Cardiac muscle cell (in vitro differentiated cells and primary cell): ENCODE data around the gene BCL6. TPM values are rescaled to one million over a fixed set of nuclear protein-coding genes. Genes with fewer than 3 reads are reported as not detected.

ENCODE experiments used
- DNase-seq, 2 donors: peaks; one replicate each; pipeline versions ENCODE4 v3.0.0 to v3.0.0-alpha.2; 2010 to 2017; ENCODE audit warnings: low read depth in 1 of 2, low spot score in 1 of 2
- H3K27ac ChIP-seq: fragments of 200-600 bp; sonication (generic); 2 replicates; pipeline ENCODE4 v1.5.1; 2016
- H3K27me3 ChIP-seq: fragments of 200-600 bp; sonication (generic); 2 replicates; pipeline ENCODE4 v1.6.0; 2016; ENCODE audit warnings: control low read depth
- H3K36me3 ChIP-seq: fragments of 200-600 bp; sonication (generic); 2 replicates; pipeline ENCODE4 v1.5.1; 2016; ENCODE audit warnings: control low read depth
- H3K4me1 ChIP-seq: fragments of 200-600 bp; sonication (generic); 2 replicates; pipeline ENCODE4 v1.8.1; 2017; ENCODE audit warnings: low read depth, mild to moderate bottlenecking, mixed run types
- H3K4me3 ChIP-seq: fragments of 200-600 bp; sonication (generic); 2 replicates; pipeline ENCODE4 v1.5.1; 2016; ENCODE audit warnings: mild to moderate bottlenecking
- H3K9me3 ChIP-seq: fragments of 200-600 bp; sonication (generic); 2 replicates; pipeline ENCODE4 v1.5.1; 2017; ENCODE audit warnings: low read depth, mild to moderate bottlenecking, control low read depth
- polyA plus RNA-seq: library from polyadenylated mRNA; unstranded; fragments of >200 nt; fragmentation: Nextera tagmentation; extraction: Ambion mirVana; gene quantifications from 2 replicates; pipeline ENCODE4 v1.2.1, GENCODE V29; 2016
- total RNA-seq: library from RNA; depleted of rRNA; stranded (reverse); fragments of >200 nt; gene quantifications from 2 replicates; pipeline ENCODE4 v1.2.3, GENCODE V29; 2016
- TF ChIP-seq, protein P1 (sequence below): IDR thresholded peaks from 2 replicates; pipeline ENCODE4 v1.5.1; 2012; ENCODE audit warnings: low read depth, mild to moderate bottlenecking, low read length

BCL6 gene
- 5.7 and 12.7 TPM in 2 replicates for total RNA-seq
- polyA plus RNA-seq, result 3.6 and 4.9 TPM in 2 replicates

DNA sequence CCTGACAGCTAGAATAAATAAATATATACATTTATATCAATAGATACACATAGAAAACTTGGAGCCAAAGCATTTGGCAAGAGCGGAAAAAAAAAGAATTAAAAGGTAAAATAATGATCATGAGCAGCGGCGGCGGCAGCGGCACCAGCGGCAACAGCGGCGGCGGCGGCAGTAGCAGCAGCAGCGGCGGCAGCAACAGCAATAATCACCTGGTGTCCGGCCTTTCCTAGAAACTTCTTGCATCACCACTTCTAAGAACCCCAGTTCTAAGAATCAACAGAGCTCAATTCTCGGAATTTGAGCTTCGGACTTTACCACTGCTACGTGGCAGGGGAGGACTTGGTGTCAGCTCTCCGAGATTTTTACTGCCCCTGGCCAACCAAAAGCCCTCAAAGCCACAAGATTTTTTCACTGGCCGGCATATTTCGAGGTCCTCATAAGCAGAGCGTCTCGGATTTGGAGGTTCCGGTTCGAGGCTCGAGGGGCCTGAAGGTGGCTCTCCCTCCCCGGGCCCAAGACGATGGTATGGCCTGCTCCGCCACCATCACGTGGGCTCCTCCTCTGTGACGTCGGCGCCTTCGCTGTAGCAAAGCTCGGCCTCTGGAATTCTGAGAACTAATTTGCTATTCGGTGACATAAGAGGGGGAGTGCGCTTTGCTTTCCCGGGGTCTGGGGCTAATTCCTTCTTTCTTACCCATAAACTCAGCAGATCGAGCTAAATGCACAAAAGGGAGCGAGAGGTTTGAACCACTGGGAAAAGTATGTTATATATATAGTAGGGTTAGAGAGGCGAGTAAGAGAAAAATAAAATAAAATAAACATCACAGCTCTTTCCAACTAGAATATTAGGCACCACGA lies at the start of gene BCL6:
Gene BCL6, minus strand, starts transcription at position 268 of the 858 bp plus-strand sequence. CDS start 11,775 bp downstream, outside the sequence.
- Histone ChIP-seq H3K27me3 (no peaks in the 10 kb centered on the region), H3K4me3 (peak within 1 kb of the TSS; percentile 74), H3K9me3 (no peaks in the 10 kb centered on the region), H3K27ac (peak within 1 kb of the TSS; percentile 98), H3K4me1 (peaks cover 20% of the 10 kb centered on the region), H3K36me3 (no peaks in the 10 kb centered on the region)
- TF ChIP-seq, protein P1, sequence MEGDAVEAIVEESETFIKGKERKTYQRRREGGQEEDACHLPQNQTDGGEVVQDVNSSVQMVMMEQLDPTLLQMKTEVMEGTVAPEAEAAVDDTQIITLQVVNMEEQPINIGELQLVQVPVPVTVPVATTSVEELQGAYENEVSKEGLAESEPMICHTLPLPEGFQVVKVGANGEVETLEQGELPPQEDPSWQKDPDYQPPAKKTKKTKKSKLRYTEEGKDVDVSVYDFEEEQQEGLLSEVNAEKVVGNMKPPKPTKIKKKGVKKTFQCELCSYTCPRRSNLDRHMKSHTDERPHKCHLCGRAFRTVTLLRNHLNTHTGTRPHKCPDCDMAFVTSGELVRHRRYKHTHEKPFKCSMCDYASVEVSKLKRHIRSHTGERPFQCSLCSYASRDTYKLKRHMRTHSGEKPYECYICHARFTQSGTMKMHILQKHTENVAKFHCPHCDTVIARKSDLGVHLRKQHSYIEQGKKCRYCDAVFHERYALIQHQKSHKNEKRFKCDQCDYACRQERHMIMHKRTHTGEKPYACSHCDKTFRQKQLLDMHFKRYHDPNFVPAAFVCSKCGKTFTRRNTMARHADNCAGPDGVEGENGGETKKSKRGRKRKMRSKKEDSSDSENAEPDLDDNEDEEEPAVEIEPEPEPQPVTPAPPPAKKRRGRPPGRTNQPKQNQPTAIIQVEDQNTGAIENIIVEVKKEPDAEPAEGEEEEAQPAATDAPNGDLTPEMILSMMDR, result no peak
- DNase-seq, result peak; percentile 95 to 99

DNA sequence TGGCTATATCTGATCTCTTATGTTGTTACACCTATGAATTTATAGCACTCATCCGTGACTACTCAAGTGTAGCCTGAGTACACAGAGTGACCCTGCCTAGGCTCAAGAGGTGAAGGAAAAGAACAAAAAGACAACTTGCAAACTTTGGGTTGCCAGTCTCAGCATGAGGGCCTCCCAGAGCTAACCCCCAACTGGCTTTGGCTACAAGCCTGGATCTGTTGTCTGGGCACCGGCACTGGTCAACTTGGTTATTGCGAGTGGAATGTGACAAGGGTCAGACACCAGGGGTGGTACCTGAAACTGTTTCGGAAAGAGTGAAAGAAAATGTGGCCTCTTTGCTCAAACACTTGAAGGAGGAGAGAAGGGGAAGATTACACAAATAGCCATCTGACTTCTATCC lies 49.5 kb upstream of the BCL6 start:
- H3K27ac ChIP-seq, result no peak overlapping the region
- H3K9me3 ChIP-seq, result no peaks in the 10 kb centered on the region
- TF ChIP-seq, protein P1, result no peak
- H3K36me3 ChIP-seq, result no peaks in the 10 kb centered on the region
- no peak for DNase-seq
- H3K27me3 ChIP-seq, result no peaks in the 10 kb centered on the region
- no peak overlapping the region for H3K4me3 ChIP-seq
- H3K4me1 ChIP-seq, result no peaks in the 10 kb centered on the region

DNA sequence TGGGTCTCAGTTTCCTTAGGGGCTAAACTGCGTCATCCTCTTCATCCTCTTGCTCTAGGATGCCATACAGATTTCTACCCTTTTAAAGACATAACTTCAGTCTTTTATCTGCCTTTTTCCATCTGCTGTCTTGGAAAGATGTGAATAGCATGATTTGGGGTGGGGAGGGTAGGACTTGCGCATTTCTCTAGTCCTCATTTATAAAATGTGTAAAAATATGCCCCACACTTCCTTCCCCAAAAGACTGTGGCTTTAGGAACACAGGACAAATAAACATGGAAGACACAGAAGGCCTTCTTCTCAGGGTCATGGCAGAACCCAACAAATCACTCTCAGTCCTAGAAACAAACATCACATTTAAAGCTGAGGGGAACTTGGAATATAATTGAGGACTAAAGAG lies 48.4 kb upstream of the BCL6 start:
- TF ChIP-seq, protein P1, result no peak
- no peaks in the 10 kb centered on the region for H3K9me3 ChIP-seq
- no peak overlapping the region for H3K27ac ChIP-seq
- no peaks in the 10 kb centered on the region for H3K27me3 ChIP-seq
- no peaks in the 10 kb centered on the region for H3K36me3 ChIP-seq
- no peak overlapping the region for H3K4me3 ChIP-seq
- no peak for DNase-seq
- no peaks in the 10 kb centered on the region for H3K4me1 ChIP-seq

DNA sequence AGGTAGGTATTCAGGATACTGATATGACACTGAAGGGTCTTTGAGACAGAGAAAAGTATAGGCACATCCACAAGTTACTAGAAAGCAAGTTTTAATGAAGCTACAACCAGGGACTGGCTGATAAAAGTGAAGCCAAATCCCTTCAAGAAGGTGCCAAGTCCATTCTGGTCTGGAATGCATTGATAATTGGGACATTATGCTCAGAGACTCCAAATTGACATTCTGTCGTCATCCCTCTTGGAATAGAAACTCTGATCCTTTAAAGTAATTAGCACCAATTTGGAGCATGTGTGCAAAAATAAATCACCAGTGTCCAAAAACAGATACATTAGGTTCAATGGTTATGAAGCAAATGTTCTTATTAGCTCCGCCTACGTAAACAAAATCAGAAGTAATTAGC lies 47.3 kb upstream of the BCL6 start:
- H3K9me3 ChIP-seq, result no peaks in the 10 kb centered on the region
- no peaks in the 10 kb centered on the region for H3K27me3 ChIP-seq
- H3K36me3 ChIP-seq, result no peaks in the 10 kb centered on the region
- H3K4me1 ChIP-seq, result no peaks in the 10 kb centered on the region
- no peak overlapping the region for H3K4me3 ChIP-seq
- H3K27ac ChIP-seq, result no peak overlapping the region
- TF ChIP-seq, protein P1, result no peak
- no peak for DNase-seq

DNA sequence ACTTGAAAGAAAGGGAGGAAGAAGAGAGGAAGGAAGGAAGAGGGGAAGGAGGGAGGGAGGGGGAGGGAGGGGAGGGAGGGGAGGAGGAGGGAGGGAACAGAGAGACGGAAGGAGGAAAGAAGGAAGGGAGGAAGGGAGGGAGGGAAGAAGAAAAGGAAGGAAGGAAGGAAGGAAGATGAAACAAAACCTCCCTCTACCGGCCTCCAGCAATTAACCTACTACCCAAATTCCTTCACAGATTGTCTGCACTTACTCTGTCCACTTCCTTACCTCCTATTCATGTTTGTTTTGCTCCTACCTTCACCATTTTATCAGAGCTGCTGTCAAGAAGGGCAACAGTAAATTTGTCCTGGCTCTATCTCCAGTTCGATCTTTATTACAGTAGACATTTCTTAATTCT lies 44.6 kb upstream of the BCL6 start:
- Histone ChIP-seq H3K4me1 (no peaks in the 10 kb centered on the region), H3K27ac (no peak overlapping the region), H3K4me3 (no peak overlapping the region), H3K9me3 (no peaks in the 10 kb centered on the region), H3K27me3 (no peaks in the 10 kb centered on the region), H3K36me3 (no peaks in the 10 kb centered on the region)
- DNase-seq, result no peak
- TF ChIP-seq, protein P1, result no peak
